Stomach smooth muscle (tissue), 2 donors: Measurements from ENCODE around the gene PSEN2.
A peak's percentile ranks its signal among the peaks of the same experiment; 100 is the strongest.

Experiments
- H3K27ac ChIP-seq: one replicate; pipeline ENCODE4 v1.7.0; 2013; ENCODE audit warnings: mild to moderate bottlenecking, low read length, inconsistent platforms
- H3K27me3 ChIP-seq, 2 donors: one replicate each; pipeline ENCODE4 v1.7.0; 2013; ENCODE audit warnings: low read length in 2 of 2; ENCODE audit not compliant: insufficient read depth in 2 of 2, control insufficient read depth in 1 of 2
- H3K36me3 ChIP-seq, 2 donors: one replicate each; pipeline ENCODE4 v1.7.0; 2013; ENCODE audit warnings: low read length in 2 of 2; ENCODE audit not compliant: control insufficient read depth in 2 of 2, insufficient read depth in 2 of 2
- H3K4me1 ChIP-seq: one replicate; pipeline ENCODE4 v1.7.0; 2013; ENCODE audit warnings: low read length; ENCODE audit not compliant: control insufficient read depth, insufficient read depth
- H3K4me3 ChIP-seq, 2 donors: one replicate each; pipeline ENCODE4 v1.7.0; 2013; ENCODE audit warnings: low read length in 2 of 2
- H3K9ac ChIP-seq, 2 donors: one replicate each; pipeline ENCODE4 v1.7.0; 2013; ENCODE audit warnings: low read length in 2 of 2, mild to moderate bottlenecking in 1 of 2
- H3K9me3 ChIP-seq, 2 donors: one replicate each; pipeline ENCODE4 v1.7.0; 2013; ENCODE audit warnings: low read length in 2 of 2; ENCODE audit not compliant: control insufficient read depth in 2 of 2
- donor health status: healthy.
- donor health status: Pancreatic carcinoma.

Gene PSEN2

DNA sequence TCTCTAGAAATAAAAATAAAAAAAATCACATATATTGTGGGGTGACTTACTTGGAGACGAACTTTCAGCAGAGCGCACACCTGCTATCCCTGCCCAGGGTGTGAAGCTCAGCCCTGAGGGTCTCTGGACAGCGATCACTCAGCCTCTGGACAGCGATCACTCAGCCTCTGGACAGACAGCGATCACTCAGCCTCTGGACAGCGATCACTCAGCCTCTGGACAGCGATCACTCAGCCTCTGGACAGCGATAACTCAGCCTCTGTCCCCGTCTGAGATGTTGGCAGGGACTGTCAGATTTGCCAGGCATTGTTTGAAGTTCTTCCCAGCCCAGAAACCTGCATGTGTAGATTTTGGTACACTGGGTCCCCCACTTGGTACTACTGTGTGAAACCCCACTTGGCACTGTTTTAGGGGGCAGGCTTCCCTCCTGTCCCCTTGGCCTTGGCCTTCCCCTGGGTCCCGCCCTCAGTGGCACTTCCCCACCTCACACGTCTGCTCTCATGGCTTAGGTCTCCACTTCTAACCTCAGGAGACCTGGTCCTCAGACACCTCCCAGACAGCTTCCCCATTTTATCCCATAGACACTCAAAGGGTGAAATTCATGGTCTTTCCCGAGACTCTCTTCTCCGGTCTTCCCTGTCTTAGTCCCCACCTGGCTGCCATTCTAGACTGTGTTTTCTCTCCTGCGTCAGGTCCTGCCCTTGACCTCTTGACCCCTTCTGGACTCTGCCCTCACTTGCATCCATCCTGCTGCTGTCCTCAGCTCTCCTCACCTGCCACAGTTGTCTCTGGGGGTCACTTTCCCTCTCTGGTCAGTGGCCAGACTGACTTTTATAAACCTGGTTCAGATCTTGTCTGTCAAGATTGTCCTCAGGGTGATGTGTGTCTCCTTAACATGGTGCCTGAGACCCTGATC, 10.2 kb downstream of the PSEN2 start:
- Histone ChIP-seq H3K27me3 (no peaks in the 10 kb centered on the region), H3K27ac (no peak overlapping the region), H3K9me3 (no peaks in the 10 kb centered on the region), H3K4me1 (no peaks in the 10 kb centered on the region), H3K36me3 (peaks cover 31 to 44% of the 10 kb centered on the region in 2 donors), H3K9ac (no peak overlapping the region), H3K4me3 (no peak overlapping the region)

DNA sequence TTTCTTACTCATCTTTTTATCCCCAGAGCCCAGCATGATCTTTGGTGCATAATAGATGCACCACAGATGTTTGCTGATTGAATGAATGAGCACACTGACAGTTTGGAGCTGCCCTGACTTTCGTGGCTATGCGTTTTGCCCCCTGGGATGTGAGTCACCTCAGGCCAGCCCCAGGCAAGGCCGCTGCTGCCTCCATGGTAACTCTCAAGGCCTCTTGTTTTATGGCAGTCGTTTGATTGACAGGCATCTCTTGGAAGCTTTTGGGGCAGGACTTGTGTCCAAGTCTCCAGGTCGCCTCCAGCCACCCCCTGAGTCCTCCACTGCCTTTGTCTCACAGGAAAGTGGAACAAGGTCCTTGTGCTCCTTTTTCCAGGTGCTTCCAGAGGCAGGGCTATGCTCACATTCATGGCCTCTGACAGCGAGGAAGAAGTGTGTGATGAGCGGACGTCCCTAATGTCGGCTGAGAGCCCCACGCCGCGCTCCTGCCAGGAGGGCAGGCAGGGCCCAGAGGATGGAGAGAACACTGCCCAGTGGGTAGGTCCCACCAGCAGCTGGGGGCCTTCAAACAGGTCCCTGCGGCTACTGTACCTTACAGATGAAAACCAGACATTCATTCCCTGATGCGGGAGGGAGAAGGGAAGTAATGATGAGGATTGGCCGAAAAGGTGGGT, 11.2 kb downstream of the PSEN2 start:
- Histone ChIP-seq H3K9ac (no peak overlapping the region), H3K27ac (peak overlapping the region; percentile 13), H3K36me3 (peaks cover 37 to 41% of the 10 kb centered on the region in 2 donors), H3K4me1 (no peaks in the 10 kb centered on the region), H3K9me3 (no peaks in the 10 kb centered on the region), H3K27me3 (no peaks in the 10 kb centered on the region), H3K4me3 (no peak overlapping the region)

DNA sequence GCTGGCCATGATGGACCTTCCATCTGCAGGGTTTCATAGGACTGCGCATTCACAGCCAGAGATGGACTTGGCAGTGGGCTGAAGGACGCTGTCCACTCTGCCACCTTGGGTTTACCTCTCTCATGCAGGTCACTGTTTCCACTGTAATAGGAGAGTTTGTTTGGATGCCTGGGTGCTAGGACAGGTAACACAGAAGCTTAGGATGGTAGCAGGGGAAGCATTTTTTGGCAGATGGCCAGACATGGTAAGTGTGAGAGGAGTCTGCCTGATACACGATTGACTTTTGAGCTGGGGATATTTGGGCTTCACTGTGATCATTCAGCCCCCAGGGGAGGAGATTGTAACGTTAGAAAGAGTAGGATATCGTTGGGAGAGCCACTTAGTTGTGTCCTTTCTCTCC, 11.8 kb downstream of the PSEN2 start:
- Histone ChIP-seq H3K4me3 (peak overlapping the region; percentile 36 to 57), H3K9ac (peak overlapping the region in 1 of 2 donors; percentile 29), H3K27me3 (no peaks in the 10 kb centered on the region), H3K27ac (peak overlapping the region; percentile 13), H3K4me1 (no peaks in the 10 kb centered on the region), H3K9me3 (no peaks in the 10 kb centered on the region), H3K36me3 (peaks cover 33 to 37% of the 10 kb centered on the region in 2 donors)

DNA sequence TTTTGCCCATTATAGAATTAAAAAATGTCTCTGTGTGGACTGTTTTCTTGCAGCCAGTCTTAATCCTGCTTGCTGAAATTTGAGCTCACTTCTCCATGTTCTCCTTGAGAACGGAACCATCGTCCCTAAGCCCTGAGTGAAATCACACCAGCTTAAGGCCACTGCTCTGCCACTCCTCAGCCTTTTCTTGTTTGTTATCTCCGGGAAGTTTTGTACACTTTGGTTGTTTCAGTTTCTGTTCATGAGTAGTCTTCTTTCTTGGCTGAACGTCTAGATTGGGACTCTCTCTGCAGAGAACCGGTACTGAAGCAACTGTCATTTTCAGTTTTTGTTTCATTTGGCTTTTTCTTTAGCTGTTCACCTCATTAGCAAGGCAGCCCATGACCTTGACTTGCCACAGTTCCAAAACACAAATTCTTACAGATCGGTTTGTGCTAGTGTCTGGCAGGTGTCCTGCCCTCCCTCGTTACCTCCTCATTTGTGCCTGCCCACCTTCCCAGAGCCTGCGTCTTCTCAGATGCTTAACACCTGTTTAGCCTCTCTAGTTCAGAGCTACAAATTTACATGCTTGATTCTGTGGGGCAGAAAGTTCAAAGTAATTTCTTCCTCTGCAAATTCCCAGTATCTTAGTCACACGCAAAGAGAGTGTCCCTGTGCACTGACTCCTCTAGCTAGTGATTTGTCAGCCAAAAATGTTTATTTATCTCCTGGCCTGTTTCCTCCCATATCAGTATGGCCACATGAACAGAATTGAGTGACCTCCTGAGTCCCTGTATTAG, 12.4 kb downstream of the PSEN2 start:
- Histone ChIP-seq H3K9ac (peak overlapping the region in 1 of 2 donors; percentile 29), H3K4me3 (peak overlapping the region; percentile 36 to 57), H3K9me3 (no peaks in the 10 kb centered on the region), H3K27ac (peak overlapping the region; percentile 13), H3K27me3 (no peaks in the 10 kb centered on the region), H3K36me3 (peaks cover 35 to 36% of the 10 kb centered on the region in 2 donors), H3K4me1 (no peaks in the 10 kb centered on the region)

DNA sequence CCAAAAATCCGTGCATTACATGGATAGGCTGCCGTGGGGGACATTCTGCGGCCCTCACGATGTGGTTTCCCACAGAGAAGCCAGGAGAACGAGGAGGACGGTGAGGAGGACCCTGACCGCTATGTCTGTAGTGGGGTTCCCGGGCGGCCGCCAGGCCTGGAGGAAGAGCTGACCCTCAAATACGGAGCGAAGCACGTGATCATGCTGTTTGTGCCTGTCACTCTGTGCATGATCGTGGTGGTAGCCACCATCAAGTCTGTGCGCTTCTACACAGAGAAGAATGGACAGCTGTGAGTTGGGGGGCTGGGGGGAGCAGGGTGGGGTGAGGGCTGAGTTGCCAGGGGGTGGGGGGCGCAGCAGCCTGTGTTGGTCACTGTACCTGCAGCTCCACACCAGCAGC, 13.2 kb downstream of the PSEN2 start:
- Histone ChIP-seq H3K4me3 (no peak overlapping the region), H3K27me3 (no peaks in the 10 kb centered on the region), H3K4me1 (no peaks in the 10 kb centered on the region), H3K36me3 (peaks cover 40 to 42% of the 10 kb centered on the region in 2 donors), H3K9me3 (no peaks in the 10 kb centered on the region), H3K9ac (no peak overlapping the region), H3K27ac (no peak overlapping the region)

DNA sequence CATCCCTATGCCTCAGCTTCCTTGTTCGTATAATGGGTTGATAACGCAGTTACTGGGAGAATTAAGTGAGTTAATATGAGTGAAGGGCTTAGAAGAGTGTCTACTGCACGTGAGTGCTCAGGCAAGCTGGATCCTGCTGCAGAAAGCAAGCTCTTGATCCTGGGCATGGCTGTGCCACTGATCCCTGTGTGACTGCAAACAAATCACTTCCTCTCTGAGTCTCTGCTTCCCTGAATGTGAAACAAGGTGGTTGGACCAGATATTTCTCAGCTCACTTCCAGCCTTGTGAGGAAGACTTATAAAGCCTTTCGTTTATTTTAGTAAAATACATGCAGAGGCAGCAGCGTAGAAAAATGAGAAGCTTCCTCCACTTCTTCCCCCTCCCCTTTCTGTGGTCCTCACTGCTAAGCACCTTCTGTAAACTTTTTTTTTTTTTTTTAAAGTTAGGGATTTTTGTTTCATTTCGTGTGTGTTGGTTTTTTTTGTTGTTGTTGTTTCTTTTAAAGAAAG, 13.8 kb downstream of the PSEN2 start:
- Histone ChIP-seq H3K9ac (no peak overlapping the region), H3K36me3 (peaks cover 42 to 45% of the 10 kb centered on the region in 2 donors), H3K9me3 (no peaks in the 10 kb centered on the region), H3K4me1 (no peaks in the 10 kb centered on the region), H3K4me3 (no peak overlapping the region), H3K27ac (no peak overlapping the region), H3K27me3 (no peaks in the 10 kb centered on the region)

DNA sequence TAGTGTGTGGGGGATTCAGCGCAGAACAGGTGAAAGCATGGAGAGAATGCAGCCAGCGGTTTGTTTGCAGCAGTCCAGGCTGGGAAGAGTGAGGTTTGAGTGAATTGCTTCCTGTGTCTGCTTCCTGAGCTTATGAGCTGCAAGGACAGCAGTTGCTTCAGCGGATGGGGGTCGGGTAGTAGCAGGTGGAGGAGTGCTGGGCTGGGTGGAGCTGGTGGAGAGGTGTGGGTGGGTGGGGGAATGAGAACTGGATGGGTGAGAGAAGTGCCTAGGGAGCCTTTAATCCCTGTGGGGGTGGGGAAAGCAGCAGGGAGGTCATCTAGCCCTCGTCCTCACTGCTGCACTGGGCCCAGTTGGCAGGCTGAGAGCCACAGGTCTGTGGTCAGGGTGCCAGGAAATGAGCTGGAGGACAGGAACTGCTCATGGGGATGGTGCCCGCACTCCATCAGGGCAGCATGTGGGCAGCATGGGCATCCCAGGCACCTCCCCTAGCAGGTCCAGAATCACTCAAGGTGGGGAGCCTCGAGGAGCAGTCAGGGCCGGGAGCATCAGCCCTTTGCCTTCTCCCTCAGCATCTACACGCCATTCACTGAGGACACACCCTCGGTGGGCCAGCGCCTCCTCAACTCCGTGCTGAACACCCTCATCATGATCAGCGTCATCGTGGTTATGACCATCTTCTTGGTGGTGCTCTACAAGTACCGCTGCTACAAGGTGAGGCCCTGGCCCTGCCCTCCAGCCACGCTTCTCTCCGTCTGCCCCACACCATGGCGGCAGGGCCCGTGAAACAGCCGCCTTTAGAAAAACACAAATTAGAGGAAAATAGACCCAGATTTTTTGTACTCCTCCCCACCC, 14.8 kb downstream of the PSEN2 start:
- Histone ChIP-seq H3K9me3 (no peaks in the 10 kb centered on the region), H3K9ac (no peak overlapping the region), H3K4me3 (no peak overlapping the region), H3K27ac (no peak overlapping the region), H3K36me3 (peaks cover 39 to 42% of the 10 kb centered on the region in 2 donors), H3K27me3 (no peaks in the 10 kb centered on the region), H3K4me1 (no peaks in the 10 kb centered on the region)

DNA sequence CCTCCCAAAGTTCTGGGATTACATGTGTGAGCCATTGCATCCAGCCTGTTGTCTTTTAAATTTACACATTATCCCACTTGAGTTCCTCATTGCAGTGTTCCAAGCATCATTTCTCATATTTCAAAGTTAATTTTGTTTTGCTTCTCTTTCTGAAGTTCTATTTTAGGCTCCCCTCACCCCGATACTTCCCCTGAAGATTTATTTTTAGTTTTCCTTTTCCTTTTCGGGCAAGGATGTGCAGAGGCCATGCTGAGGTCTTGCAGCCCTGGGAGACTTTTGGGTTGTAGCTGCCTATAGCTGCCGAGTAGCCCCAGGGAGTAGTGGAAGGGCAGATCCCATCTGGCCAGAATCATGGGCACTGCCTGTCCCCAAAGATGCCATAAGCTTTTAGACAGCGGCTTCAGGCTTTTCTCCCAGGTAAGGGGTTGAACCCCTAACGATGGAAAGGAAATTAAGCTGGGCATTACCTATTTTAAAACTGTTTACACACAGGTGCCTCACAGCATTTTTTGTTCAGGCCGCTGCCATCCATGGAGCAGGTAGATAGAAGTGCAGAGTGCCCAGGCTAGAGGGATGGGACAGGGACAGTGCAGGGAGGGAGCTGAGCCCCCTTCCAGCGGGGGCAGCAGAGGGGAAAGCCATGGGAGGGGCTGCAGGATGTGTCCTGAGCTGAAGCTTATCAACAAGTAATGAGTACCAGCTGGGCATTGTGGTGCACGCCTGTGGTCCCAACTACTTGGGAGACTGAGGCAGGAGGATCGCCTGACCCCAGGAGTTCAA, 15.9 kb downstream of the PSEN2 start:
- no peaks in the 10 kb centered on the region for H3K4me1 ChIP-seq
- H3K4me3 ChIP-seq, result no peak overlapping the region
- peaks cover 40 to 46% of the 10 kb centered on the region in 2 donors for H3K36me3 ChIP-seq
- no peak overlapping the region for H3K9ac ChIP-seq
- H3K9me3 ChIP-seq, result no peaks in the 10 kb centered on the region
- H3K27ac ChIP-seq, result no peak overlapping the region
- H3K27me3 ChIP-seq, result no peaks in the 10 kb centered on the region

DNA sequence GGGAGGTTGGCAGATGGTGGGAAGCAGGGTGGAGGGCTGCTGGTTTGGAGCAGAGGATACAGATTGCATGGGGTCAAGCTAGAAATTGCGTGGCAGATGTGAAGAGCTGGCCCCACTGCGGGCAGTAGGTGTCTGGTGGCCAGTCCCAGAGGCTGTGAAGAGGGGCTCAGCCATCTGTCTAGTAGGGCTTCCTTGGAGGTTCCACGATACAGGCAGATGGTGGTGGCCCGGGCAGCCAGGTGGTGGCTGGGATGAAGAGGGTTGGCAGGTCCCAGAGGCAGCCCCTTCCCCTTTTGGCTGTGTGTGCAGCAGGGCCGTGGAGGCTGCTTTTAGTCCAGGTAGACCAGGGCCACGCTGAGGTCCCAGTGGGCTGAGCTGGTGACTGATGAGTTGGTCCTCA, 16.6 kb downstream of the PSEN2 start:
- H3K27ac ChIP-seq, result no peak overlapping the region
- H3K27me3 ChIP-seq, result no peaks in the 10 kb centered on the region
- H3K9ac ChIP-seq, result no peak overlapping the region
- H3K9me3 ChIP-seq, result no peaks in the 10 kb centered on the region
- H3K4me3 ChIP-seq, result no peak overlapping the region
- H3K36me3 ChIP-seq, result peaks cover 43 to 49% of the 10 kb centered on the region in 2 donors
- no peaks in the 10 kb centered on the region for H3K4me1 ChIP-seq
